Measurements from ENCODE around the gene NAXD.

The NAXD gene

DNA sequence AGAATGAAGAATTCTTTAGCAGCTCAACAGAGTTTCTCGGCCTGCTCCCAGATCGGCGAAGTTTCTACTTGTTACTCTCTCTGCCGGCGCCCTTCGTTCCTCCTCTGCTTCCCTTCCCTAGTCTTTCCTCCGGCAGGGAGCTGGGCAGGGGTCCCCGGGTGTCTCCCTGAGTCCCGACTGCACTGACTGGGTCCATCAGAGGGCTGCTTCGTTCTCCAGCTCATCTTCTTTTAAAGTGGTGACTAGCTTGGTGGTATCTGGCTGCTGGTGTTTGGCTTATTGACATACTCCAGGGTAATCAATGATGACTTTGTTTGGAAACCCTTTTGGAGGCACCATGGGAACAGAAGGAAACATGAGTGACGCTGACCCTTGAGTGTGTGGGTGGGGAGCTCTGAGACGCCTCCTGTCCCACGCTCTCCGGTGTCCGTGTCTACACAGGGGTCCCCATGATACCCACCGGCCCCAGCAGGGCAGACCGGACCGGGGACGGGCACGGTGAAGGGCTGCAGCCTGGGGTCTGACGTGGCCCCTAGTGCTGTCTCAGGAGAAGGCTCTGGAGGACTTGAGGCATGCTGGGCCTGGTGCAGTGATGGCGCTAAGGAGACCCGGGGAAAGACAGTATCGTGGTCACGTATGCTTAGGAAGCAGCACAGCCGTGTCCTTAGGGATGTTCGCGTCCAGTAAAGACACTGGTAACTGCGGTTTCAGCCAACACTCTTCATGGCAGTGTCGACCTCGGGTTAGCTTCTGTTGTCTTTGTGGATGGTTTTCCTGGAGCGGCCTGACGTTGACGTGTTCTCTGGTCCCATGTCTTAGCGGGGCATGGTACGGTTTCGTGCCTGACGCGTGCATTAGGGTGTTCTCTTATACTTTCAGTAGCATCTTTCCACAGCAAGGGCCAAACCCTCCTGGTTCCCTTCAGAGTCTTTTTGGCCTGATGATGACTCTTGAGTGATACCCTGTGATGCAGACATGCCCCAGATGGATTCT, 23.8 kb downstream of the NAXD start:
- TF ChIP-seq, protein P1, sequence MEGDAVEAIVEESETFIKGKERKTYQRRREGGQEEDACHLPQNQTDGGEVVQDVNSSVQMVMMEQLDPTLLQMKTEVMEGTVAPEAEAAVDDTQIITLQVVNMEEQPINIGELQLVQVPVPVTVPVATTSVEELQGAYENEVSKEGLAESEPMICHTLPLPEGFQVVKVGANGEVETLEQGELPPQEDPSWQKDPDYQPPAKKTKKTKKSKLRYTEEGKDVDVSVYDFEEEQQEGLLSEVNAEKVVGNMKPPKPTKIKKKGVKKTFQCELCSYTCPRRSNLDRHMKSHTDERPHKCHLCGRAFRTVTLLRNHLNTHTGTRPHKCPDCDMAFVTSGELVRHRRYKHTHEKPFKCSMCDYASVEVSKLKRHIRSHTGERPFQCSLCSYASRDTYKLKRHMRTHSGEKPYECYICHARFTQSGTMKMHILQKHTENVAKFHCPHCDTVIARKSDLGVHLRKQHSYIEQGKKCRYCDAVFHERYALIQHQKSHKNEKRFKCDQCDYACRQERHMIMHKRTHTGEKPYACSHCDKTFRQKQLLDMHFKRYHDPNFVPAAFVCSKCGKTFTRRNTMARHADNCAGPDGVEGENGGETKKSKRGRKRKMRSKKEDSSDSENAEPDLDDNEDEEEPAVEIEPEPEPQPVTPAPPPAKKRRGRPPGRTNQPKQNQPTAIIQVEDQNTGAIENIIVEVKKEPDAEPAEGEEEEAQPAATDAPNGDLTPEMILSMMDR (IDR thresholded peaks at IDR 0.05), result no peak
- Histone ChIP-seq H3K4me3 (no peak overlapping the region), H3K27ac (no peak overlapping the region)
- DNase-seq (ENCODE audit: low spot score), result no peak

DNA sequence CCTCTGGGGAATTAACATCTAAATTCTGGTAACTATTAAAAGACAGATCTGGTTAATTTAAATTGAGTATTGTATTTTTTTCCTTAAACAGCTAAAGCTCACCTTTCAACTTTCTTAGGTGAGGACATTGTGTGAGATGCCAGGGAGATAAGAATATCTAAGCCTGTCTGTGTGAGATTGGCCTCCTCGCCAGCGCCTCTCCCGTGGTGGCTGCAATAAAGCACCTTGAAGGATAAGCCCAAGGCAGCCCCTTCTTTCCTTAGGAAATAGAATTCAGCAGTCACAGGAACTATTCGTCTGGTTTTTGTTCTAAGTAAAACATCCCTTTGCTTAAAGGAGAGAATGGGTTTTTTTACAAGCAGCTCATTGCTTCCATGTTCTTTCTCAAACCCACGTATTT, 24.6 kb downstream of the NAXD start:
- H3K4me3 ChIP-seq, result no peak overlapping the region
- DNase-seq (ENCODE audit: low spot score), result no peak
- TF ChIP-seq, protein P1 (IDR thresholded peaks at IDR 0.05), result no peak
- peak overlapping the region in 1 of 2 donors; percentile 65 for H3K27ac ChIP-seq

DNA sequence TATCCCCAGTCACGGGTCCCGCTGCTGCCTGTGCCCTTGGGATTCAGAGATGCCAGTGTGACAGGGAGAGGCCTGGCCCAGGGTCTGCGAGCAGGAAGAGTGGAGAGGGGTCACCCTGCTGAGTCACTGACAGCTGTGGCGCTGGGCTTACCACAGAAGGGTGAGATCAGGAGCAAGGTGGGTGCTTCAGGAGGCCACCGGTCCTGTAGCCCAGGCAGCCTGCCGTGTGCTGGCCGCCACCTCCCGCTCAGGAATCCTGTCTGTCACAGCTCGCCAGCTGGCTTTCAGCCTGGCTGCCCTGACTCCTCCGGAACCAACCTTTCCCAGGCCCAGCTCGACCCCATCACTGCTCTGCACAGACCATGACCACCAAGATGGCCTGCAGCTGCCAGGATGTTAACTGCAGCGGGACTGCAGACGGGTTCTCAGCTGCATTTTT, 25.3 kb downstream of the NAXD start:
- Histone ChIP-seq H3K4me3 (no peak overlapping the region), H3K27ac (peak overlapping the region in 1 of 2 donors; percentile 65)
- DNase-seq (ENCODE audit: low spot score), result no peak
- TF ChIP-seq, protein P1 (IDR thresholded peaks at IDR 0.05), result no peak

- H3K27ac ChIP-seq, result peak overlapping the region in 1 of 2 donors; percentile 65
- H3K4me3 ChIP-seq, result no peak overlapping the region
- TF ChIP-seq, protein P1 (IDR thresholded peaks at IDR 0.05), result no peak
- no peak for DNase-seq (ENCODE audit: low spot score)
Observed at GRCh38 chr13:110641055-110642015, 26.0 kb downstream of the NAXD start.

DNA sequence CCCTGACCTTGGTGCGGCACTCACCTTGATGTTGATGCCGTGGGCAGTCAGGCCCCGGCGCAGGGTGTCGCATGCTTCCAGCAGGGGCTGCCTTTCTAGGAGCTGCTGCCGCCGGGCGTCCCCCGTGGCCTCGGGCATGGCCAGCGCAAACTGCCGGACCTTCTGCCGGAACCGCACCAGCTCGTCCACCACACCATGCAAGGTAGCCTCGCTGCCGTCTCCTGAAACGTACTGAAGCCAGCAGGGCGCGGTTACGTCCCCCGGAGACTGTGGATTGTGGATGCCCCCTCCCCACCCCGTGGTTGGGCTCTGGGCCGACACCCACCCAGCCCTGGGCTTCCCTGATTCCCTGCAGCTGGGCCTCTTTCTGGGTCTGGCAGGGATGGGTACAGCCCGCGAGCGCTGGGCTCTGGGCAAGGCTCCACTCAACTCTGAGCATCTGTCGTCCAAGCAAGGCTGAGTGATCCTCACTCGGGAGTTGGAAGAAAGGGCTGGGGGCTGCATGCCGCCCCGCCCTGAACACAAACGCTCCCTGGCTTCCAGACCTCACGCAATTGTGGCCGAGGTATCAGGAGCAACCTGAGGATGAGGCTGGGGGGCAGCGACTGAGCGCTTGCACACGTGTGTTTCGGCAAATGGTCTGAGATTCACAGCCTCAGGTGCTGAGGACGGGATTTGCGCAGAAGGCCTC, 27.1 kb downstream of the NAXD start:
- no peak for DNase-seq (ENCODE audit: low spot score)
- TF ChIP-seq, protein P1 (IDR thresholded peaks at IDR 0.05), result no peak
- no peak overlapping the region for H3K27ac ChIP-seq
- H3K4me3 ChIP-seq, result no peak overlapping the region

DNA sequence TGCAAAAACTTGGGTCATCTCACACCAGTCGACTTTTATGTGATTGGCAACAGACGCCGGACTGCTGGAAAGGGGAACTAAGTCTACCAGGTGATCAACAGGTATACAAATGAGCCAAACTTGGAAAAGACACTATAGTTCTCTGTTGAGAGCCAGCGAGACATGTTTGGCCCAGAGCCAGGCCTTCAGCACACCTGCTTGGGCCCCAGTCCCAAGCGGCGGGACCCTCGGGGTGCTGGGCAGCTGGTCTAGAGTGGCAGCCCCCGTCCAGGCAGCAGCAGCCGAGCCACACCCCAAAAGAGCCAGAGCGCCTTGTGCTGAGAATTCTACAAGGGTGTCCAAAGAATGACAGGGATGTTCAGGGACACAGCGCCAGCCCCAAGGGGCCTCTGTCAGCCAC, 28.0 kb downstream of the NAXD start:
- Histone ChIP-seq H3K27ac (no peak overlapping the region), H3K4me3 (no peak overlapping the region)
- no peak for DNase-seq (ENCODE audit: low spot score)
- TF ChIP-seq, protein P1 (IDR thresholded peaks at IDR 0.05), result no peak
